ENCODE measurements around the gene TOP2B.

Gene TOP2B

GRCh38 chr3:25664812-25665314 is at the start of gene TOP2B:
Gene TOP2B, minus strand, starts transcription at chr3:25664907. Its CDS starts 610 bp downstream, at chr3:25664297.
- DNase-seq (ENCODE audit: low read depth), result peak; percentile 92

- DNase-seq (ENCODE audit: low read depth), result no peak
These were observed 48.8 kb upstream of the TOP2B start for GRCh38 chr3:25713341-25713985.

GRCh38 chr3:25711090-25711489 is 46.4 kb upstream of the TOP2B start:
- no peak for DNase-seq (ENCODE audit: low read depth)

- no peak for DNase-seq (ENCODE audit: low read depth)
These were observed 43.3 kb upstream of the TOP2B start for GRCh38 chr3:25708036-25708435.

- DNase-seq (ENCODE audit: low read depth), result no peak
These were observed 42.7 kb upstream of the TOP2B start for GRCh38 chr3:25707268-25707926.

- DNase-seq (ENCODE audit: low read depth), result no peak
These were observed 41.5 kb upstream of the TOP2B start for GRCh38 chr3:25706213-25706612.

GRCh38 chr3:25697553-25697952 is 32.8 kb upstream of the TOP2B start:
- DNase-seq (ENCODE audit: low read depth), result no peak

GRCh38 chr3:25695731-25696420 is 31.2 kb upstream of the TOP2B start:
- DNase-seq (ENCODE audit: low read depth), result no peak

GRCh38 chr3:25693238-25693637 is 28.5 kb upstream of the TOP2B start:
- no peak for DNase-seq (ENCODE audit: low read depth)

GRCh38 chr3:25692341-25692740 is 27.6 kb upstream of the TOP2B start:
- DNase-seq (ENCODE audit: low read depth), result no peak

- no peak for DNase-seq (ENCODE audit: low read depth)
These were observed 26.2 kb upstream of the TOP2B start for GRCh38 chr3:25690768-25691533.

- no peak for DNase-seq (ENCODE audit: low read depth)
These were observed 24.5 kb upstream of the TOP2B start for GRCh38 chr3:25689226-25689625.

GRCh38 chr3:25687742-25688141 is 23.0 kb upstream of the TOP2B start:
- DNase-seq (ENCODE audit: low read depth), result no peak

GRCh38 chr3:25686766-25687165 is 22.1 kb upstream of the TOP2B start:
- DNase-seq (ENCODE audit: low read depth), result no peak

GRCh38 chr3:25683882-25684281 is 19.2 kb upstream of the TOP2B start:
- no peak for DNase-seq (ENCODE audit: low read depth)

GRCh38 chr3:25683410-25683809 is 18.7 kb upstream of the TOP2B start:
- no peak for DNase-seq (ENCODE audit: low read depth)

GRCh38 chr3:25679642-25680302 is 15.1 kb upstream of the TOP2B start:
- DNase-seq (ENCODE audit: low read depth), result no peak

- DNase-seq (ENCODE audit: low read depth), result no peak
These were observed 14.5 kb upstream of the TOP2B start for GRCh38 chr3:25679166-25679565.

- DNase-seq (ENCODE audit: low read depth), result no peak
These were observed 13.9 kb upstream of the TOP2B start for GRCh38 chr3:25678581-25678980.

- no peak for DNase-seq (ENCODE audit: low read depth)
These were observed 12.4 kb upstream of the TOP2B start for GRCh38 chr3:25677121-25677520.

GRCh38 chr3:25674670-25675069 is 10.0 kb upstream of the TOP2B start:
- no peak for DNase-seq (ENCODE audit: low read depth)

All from activated T-cell treated with anti-CD3 and anti-CD28 coated beads for 48 hours (primary cell).